ENCODE results near the gene ANO1. TPM values are rescaled to one million over a fixed set of nuclear protein-coding genes. Genes with fewer than 3 reads are reported as not detected.

The ANO1 gene
- total RNA-seq, 1 experiment from 2014 or later: 184 TPM

- Histone ChIP-seq H3K36me3 (ENCODE audit: low read depth, low read length) (no peaks in the 10 kb centered on the region), H3K9ac (ENCODE audit: low read length) (no peak overlapping the region), H3K79me2 (ENCODE audit: low read length) (no peaks in the 10 kb centered on the region), H3K4me3 (ENCODE audit: low read length) (no peak overlapping the region), H3K9me2 (replicated peaks; ENCODE audit: low read length) (no peaks in the 10 kb centered on the region), H3K4me2 (ENCODE audit: low read length) (no peak overlapping the region), H2AFZ (ENCODE audit: low read length) (no peak overlapping the region), H3K27me3 (ENCODE audit: low read length) (no peaks in the 10 kb centered on the region), H4K20me1 (ENCODE audit: low read length) (no peaks in the 10 kb centered on the region), H3K9me3 (ENCODE audit: low read length) (no peaks in the 10 kb centered on the region), H3K4me1 (ENCODE audit: insufficient read depth, low read length) (peaks cover 13% of the 10 kb centered on the region), H3F3A (ENCODE audit: low read length, unreplicated experiment) (no peaks in the 10 kb centered on the region), H3K27ac (ENCODE audit: low read length) (no peak overlapping the region)
- CTCF ChIA-PET: no interaction called here
- TF ChIP-seq EZH2phosphoT487 (IDR thresholded peaks at IDR 0.05; ENCODE audit: borderline replicate concordance, low read length) (no peak), EZH2 (IDR thresholded peaks at IDR 0.05; ENCODE audit: low read length, unreplicated experiment) (no peak), CTCF (conservative IDR thresholded peaks at IDR 0.05; ENCODE audit: low read depth, low read length) (no peak)
- ATAC-seq (no peak), DNase-seq (no peak)
- intact Hi-C loops (cut with micrococcal nuclease): no loop called here
- no TSS peak for BruUV-seq (replicated peaks)
- POLR2A ChIA-PET (ENCODE audit: unreplicated experiment): no interaction called here
These were observed 153.0 kb downstream of the ANO1 start for GRCh38 chr11:70230840-70231710.

- Histone ChIP-seq H3K9me3 (ENCODE audit: low read length) (no peaks in the 10 kb centered on the region), H3K9ac (ENCODE audit: low read length) (peak overlapping the region; percentile 36), H2AFZ (ENCODE audit: low read length) (no peak overlapping the region), H3K27ac (ENCODE audit: low read length) (peak overlapping the region; percentile 86), H3K27me3 (ENCODE audit: low read length) (no peaks in the 10 kb centered on the region), H3K4me3 (ENCODE audit: low read length) (no peak overlapping the region), H3K79me2 (ENCODE audit: low read length) (no peaks in the 10 kb centered on the region), H4K20me1 (ENCODE audit: low read length) (no peaks in the 10 kb centered on the region), H3F3A (ENCODE audit: low read length, unreplicated experiment) (no peaks in the 10 kb centered on the region), H3K36me3 (ENCODE audit: low read depth, low read length) (no peaks in the 10 kb centered on the region), H3K9me2 (replicated peaks; ENCODE audit: low read length) (no peaks in the 10 kb centered on the region), H3K4me1 (ENCODE audit: insufficient read depth, low read length) (peaks cover 13% of the 10 kb centered on the region), H3K4me2 (ENCODE audit: low read length) (peak overlapping the region; percentile 5)
- DNase-seq (no peak), ATAC-seq (no peak)
- intact Hi-C loops (cut with micrococcal nuclease): loop anchor here (1.0 kb wide), 2 partner anchors 30 to 37 kb away; partner anchors contain the start of genes FADD and PPFIA1
- no peak for TF ChIP-seq EZH2 (IDR thresholded peaks at IDR 0.05; ENCODE audit: low read length, unreplicated experiment)
- TF ChIP-seq EZH2phosphoT487 (IDR thresholded peaks at IDR 0.05; ENCODE audit: borderline replicate concordance, low read length): no peak
- no peak for TF ChIP-seq CTCF (conservative IDR thresholded peaks at IDR 0.05; ENCODE audit: low read depth, low read length)
- no TSS peak for BruUV-seq (replicated peaks)
- ChIA-PET CTCF (no interaction called here), POLR2A (ENCODE audit: unreplicated experiment) (interaction anchor here (0.6 kb wide), 1 partner anchor 8 kb away, joined by 3 read pairs; no protein-coding TSS in a partner anchor)
These were observed 154.9 kb downstream of the ANO1 start for GRCh38 chr11:70233034-70233433.

- Histone ChIP-seq H3K9me3 (ENCODE audit: low read length) (no peaks in the 10 kb centered on the region), H3K4me2 (ENCODE audit: low read length) (peak overlapping the region; percentile 48), H3K4me1 (ENCODE audit: insufficient read depth, low read length) (peaks cover 16% of the 10 kb centered on the region), H3K9me2 (replicated peaks; ENCODE audit: low read length) (no peaks in the 10 kb centered on the region), H3F3A (ENCODE audit: low read length, unreplicated experiment) (no peaks in the 10 kb centered on the region), H3K9ac (ENCODE audit: low read length) (peak overlapping the region; percentile 19; the same call in 1 of the 2 replicates), H3K36me3 (ENCODE audit: low read depth, low read length) (no peaks in the 10 kb centered on the region), H3K79me2 (ENCODE audit: low read length) (no peaks in the 10 kb centered on the region), H4K20me1 (ENCODE audit: low read length) (no peaks in the 10 kb centered on the region), H3K27ac (ENCODE audit: low read length) (peak overlapping the region; percentile 86), H3K4me3 (ENCODE audit: low read length) (no peak overlapping the region), H2AFZ (ENCODE audit: low read length) (0 out of 2 replicates have a peak overlapping the region, but pooled peaks have one; percentile 4), H3K27me3 (ENCODE audit: low read length) (no peaks in the 10 kb centered on the region)
- BruUV-seq (replicated peaks): no TSS peak
- CTCF ChIA-PET: no interaction called here
- peak; percentile 95 for ATAC-seq
- intact Hi-C loops (cut with micrococcal nuclease): loop anchor here (1.0 kb wide), 2 partner anchors 30 to 37 kb away; partner anchors contain the start of genes FADD and PPFIA1
- POLR2A ChIA-PET (ENCODE audit: unreplicated experiment): interaction anchor here (0.6 kb wide), 1 partner anchor 9 kb away, joined by 3 read pairs; no protein-coding TSS in a partner anchor
- TF ChIP-seq CTCF (conservative IDR thresholded peaks at IDR 0.05; ENCODE audit: low read depth, low read length) (no peak), EZH2 (IDR thresholded peaks at IDR 0.05; ENCODE audit: low read length, unreplicated experiment) (no peak), EZH2phosphoT487 (IDR thresholded peaks at IDR 0.05; ENCODE audit: borderline replicate concordance, low read length) (no peak)
- DNase-seq: peak; percentile 100
These were observed 155.4 kb downstream of the ANO1 start for GRCh38 chr11:70233511-70233934.

Measured in PC-3 (cell line).